CD14-positive monocyte (primary cell): Measurements from ENCODE around the gene MAP6. TPM values are rescaled to one million over a fixed set of nuclear protein-coding genes. Genes with fewer than 3 reads are reported as not detected.
A peak's percentile ranks its signal among the peaks of the same experiment; 100 is the strongest.

Experiments
- DNase-seq, 3 donors: peaks; one replicate each; pipeline ENCODE4 v3.0.0-alpha.2; 2011 to 2022
- H2AFZ ChIP-seq: 2 replicates; pipeline ENCODE4 v1.6.0; 2012; ENCODE audit warnings: mild to moderate bottlenecking, low read depth, low read length, inconsistent platforms; ENCODE audit not compliant: insufficient read depth, poor library complexity, severe bottlenecking
- H3K27ac ChIP-seq, 2 donors: 1 replicate in 1 of 2; 2 replicates in 1 of 2; pipeline ENCODE4 v1.5.1; 2012 to 2013; ENCODE audit warnings: low read length in 2 of 2, control low read depth in 1 of 2, inconsistent platforms in 1 of 2, low read depth in 1 of 2, mild to moderate bottlenecking in 1 of 2
- H3K27me3 ChIP-seq, 2 donors: one replicate each; pipeline versions ENCODE4 v1.6.0 to v1.6.1; 2011 to 2013; ENCODE audit warnings: low read length in 2 of 2; ENCODE audit not compliant: control insufficient read depth in 2 of 2, insufficient read depth in 2 of 2
- H3K36me3 ChIP-seq, 2 donors: replicated peaks in 1 of 2; 1 replicate in 1 of 2; 2 replicates in 1 of 2; pipeline versions ENCODE4 v1.5.1 to v1.6.1; 2012 to 2013; ENCODE audit warnings: low read length in 2 of 2, control low read depth in 1 of 2, inconsistent platforms in 1 of 2, mild to moderate bottlenecking in 1 of 2; ENCODE audit not compliant: insufficient read depth in 2 of 2, control insufficient read depth in 1 of 2
- H3K4me1 ChIP-seq, 2 donors: 1 replicate in 1 of 2; 2 replicates in 1 of 2; pipeline versions ENCODE4 v1.5.1 to v1.6.1; 2012 to 2013; ENCODE audit warnings: low read length in 2 of 2, control low read depth in 1 of 2, inconsistent platforms in 1 of 2, mild to moderate bottlenecking in 1 of 2, moderate library complexity in 1 of 2; ENCODE audit not compliant: insufficient read depth in 2 of 2, control insufficient read depth in 1 of 2
- H3K4me2 ChIP-seq: replicated peaks from 2 replicates; pipeline ENCODE3; 2012; ENCODE audit warnings: low read length, moderate library complexity, mild to moderate bottlenecking; ENCODE audit not compliant: poor library complexity, severe bottlenecking; ENCODE audit errors: extremely low read depth
- H3K4me3 ChIP-seq, 3 experiments: fragments of 200-600 bp in 1 of 3; sonication (generic) in 1 of 3; replicated peaks in 1 of 3; 1 replicate in 2 of 3; 2 replicates in 1 of 3; pipeline ENCODE4 v1.5.1; 2011 to 2013; ENCODE audit warnings: low read length in 3 of 3, mild to moderate bottlenecking in 3 of 3, control low read depth in 2 of 3, low read depth in 2 of 3, inconsistent platforms in 1 of 3, moderate library complexity in 1 of 3
- H3K79me2 ChIP-seq: 2 replicates; pipeline ENCODE4 v1.6.0; 2012; ENCODE audit warnings: mild to moderate bottlenecking, control low read depth, inconsistent platforms, low read length, moderate library complexity; ENCODE audit not compliant: insufficient read depth
- H3K9ac ChIP-seq: 2 replicates; pipeline ENCODE4 v1.6.0; 2017; ENCODE audit warnings: low read length, mild to moderate bottlenecking; ENCODE audit not compliant: insufficient read depth, poor library complexity, severe bottlenecking
- H3K9me3 ChIP-seq, 2 donors: replicated peaks in 1 of 2; 1 replicate in 1 of 2; 2 replicates in 1 of 2; pipeline versions ENCODE4 v1.5.1 to v1.6.1; 2012 to 2013; ENCODE audit warnings: low read length in 2 of 2, control low read depth in 1 of 2; ENCODE audit not compliant: control insufficient read depth in 1 of 2, insufficient read depth in 1 of 2
- H4K20me1 ChIP-seq: 2 replicates; pipeline ENCODE4 v1.6.0; 2012; ENCODE audit warnings: mild to moderate bottlenecking, low read length, control low read depth, moderate library complexity; ENCODE audit not compliant: insufficient read depth
- H3K27ac Mint-ChIP-seq, 7 donors: one replicate each; pipeline ENCODE4 v1.8.0; 2020; ENCODE audit warnings: mild to moderate bottlenecking in 7 of 7, mixed read lengths in 7 of 7, moderate library complexity in 6 of 7, inconsistent platforms in 2 of 7
- H3K27me3 Mint-ChIP-seq, 3 donors: one replicate each; pipeline ENCODE4 v1.8.0; 2021 to 2022; ENCODE audit warnings: low read depth in 3 of 3, mild to moderate bottlenecking in 3 of 3, mixed read lengths in 3 of 3, moderate library complexity in 3 of 3, inconsistent platforms in 1 of 3
- H3K36me3 Mint-ChIP-seq, 2 donors: one replicate each; pipeline ENCODE4 v1.8.0; 2020; ENCODE audit warnings: mixed read lengths in 2 of 2, inconsistent platforms in 1 of 2, mild to moderate bottlenecking in 1 of 2
- H3K4me1 Mint-ChIP-seq: one replicate; pipeline ENCODE4 v1.8.0; 2020; ENCODE audit warnings: mild to moderate bottlenecking, mixed read lengths
- H3K4me3 Mint-ChIP-seq, 2 donors: one replicate each; pipeline ENCODE4 v1.8.0; 2020; ENCODE audit warnings: mild to moderate bottlenecking in 2 of 2, mixed read lengths in 2 of 2, moderate library complexity in 1 of 2
- H3K9me3 Mint-ChIP-seq, 7 donors: one replicate each; pipeline ENCODE4 v1.8.0; 2020 to 2022; ENCODE audit warnings: mixed read lengths in 7 of 7, mild to moderate bottlenecking in 6 of 7, moderate library complexity in 6 of 7, inconsistent platforms in 2 of 7
- WGBS: methylation state at CpG from one replicate; pipeline ENCODE4 v1.1.5; 2013; ENCODE audit warnings: missing lambda C conversion rate; ENCODE audit not compliant: insufficient coverage; 5-methylcytosine and 5-hydroxymethylcytosine counted together
- intact Hi-C, 2 donors: fragments of 100-400 bp; cut with micrococcal nuclease; formaldehyde crosslinking; loops; one replicate each; pipeline versions ENCODE4 v1.15.0 to v1.15.1; 2023
- polyA plus RNA-seq, 3 donors: library from polyadenylated mRNA; depleted of rRNA in 1 of 3; unstranded in 2 of 3; stranded (reverse) in 1 of 3; fragments of 300-500 nt in 2 of 3; fragments of >200 nt in 1 of 3; fragmentation: Illumina TruSeq in 2 of 3; gene quantifications; 1 replicate in 2 of 3; 2 replicates in 1 of 3; pipeline ENCODE4 v1.2.3, GENCODE V29; 2012 to 2021
- TF ChIP-seq, protein P1 (sequence below): fragments of 200-600 bp; IDR thresholded peaks from one replicate; pipeline ENCODE4 v1.8.0; 2022; ENCODE audit warnings: antibody characterized with exemption, mild to moderate bottlenecking

The MAP6 gene
- polyA plus RNA-seq, 3 donors = not detected

- Histone ChIP-seq H4K20me1 (no peaks in the 10 kb centered on the region), H3K27me3 (peaks cover 38 to 54% of the 10 kb centered on the region in 2 donors), H3K79me2 (no peaks in the 10 kb centered on the region), H3K36me3 (no peaks in the 10 kb centered on the region), H3K9me3 (peaks cover 11 to 21% of the 10 kb centered on the region in 2 donors), H3K9ac (no peak overlapping the region), H3K27ac (no peak overlapping the region), H2AFZ (no peak overlapping the region), H3K4me2 (no peak overlapping the region), H3K4me3 (no peak overlapping the region), H3K4me1 (peaks cover under 1 to 1% of the 10 kb centered on the region in 2 donors)
- Mint-ChIP-seq H3K36me3 (no peaks in the 10 kb centered on the region), H3K4me3 (peak overlapping the region in 1 of 2 donors; percentile 44), H3K27me3 (peaks cover 52 to 69% (median 56%) of the 10 kb centered on the region in 3 donors), H3K4me1 (peaks cover under 1% of the 10 kb centered on the region), H3K9me3 (peaks cover 4 to 29% (median 19%) of the 10 kb centered on the region in 7 donors), H3K27ac (no peak overlapping the region)
- DNase-seq = peak in 2 of 3 donors; percentile 2 to 56
- WGBS = 100% methylated on average over 1 of the region's 4 CpGs
- TF ChIP-seq, protein P1, sequence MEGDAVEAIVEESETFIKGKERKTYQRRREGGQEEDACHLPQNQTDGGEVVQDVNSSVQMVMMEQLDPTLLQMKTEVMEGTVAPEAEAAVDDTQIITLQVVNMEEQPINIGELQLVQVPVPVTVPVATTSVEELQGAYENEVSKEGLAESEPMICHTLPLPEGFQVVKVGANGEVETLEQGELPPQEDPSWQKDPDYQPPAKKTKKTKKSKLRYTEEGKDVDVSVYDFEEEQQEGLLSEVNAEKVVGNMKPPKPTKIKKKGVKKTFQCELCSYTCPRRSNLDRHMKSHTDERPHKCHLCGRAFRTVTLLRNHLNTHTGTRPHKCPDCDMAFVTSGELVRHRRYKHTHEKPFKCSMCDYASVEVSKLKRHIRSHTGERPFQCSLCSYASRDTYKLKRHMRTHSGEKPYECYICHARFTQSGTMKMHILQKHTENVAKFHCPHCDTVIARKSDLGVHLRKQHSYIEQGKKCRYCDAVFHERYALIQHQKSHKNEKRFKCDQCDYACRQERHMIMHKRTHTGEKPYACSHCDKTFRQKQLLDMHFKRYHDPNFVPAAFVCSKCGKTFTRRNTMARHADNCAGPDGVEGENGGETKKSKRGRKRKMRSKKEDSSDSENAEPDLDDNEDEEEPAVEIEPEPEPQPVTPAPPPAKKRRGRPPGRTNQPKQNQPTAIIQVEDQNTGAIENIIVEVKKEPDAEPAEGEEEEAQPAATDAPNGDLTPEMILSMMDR = no peak
- intact Hi-C loops = no loop called here
Observed at GRCh38 chr11:75673977-75674582, 5.2 kb upstream of the MAP6 start.

GRCh38 chr11:75667831-75668450, 897 bp downstream of the MAP6 start:
- TF ChIP-seq, protein P1 = no peak
- peaks cover 14% of the 10 kb centered on the region for H3K4me1 Mint-ChIP-seq
- Histone ChIP-seq H3K27me3 (peaks cover 87 to 88% of the 10 kb centered on the region in 2 donors), H4K20me1 (no peaks in the 10 kb centered on the region), H3K79me2 (no peaks in the 10 kb centered on the region), H3K4me2 (peak overlapping the region; percentile 62), H3K36me3 (no peaks in the 10 kb centered on the region), H3K4me3 (peak overlapping the region in 1 of 3 experiments; percentile 51), H3K9ac (peak overlapping the region; percentile 31), H3K9me3 (peaks cover 0 to 25% of the 10 kb centered on the region in 2 donors), H2AFZ (peak overlapping the region; percentile 63), H3K27ac (no peak overlapping the region), H3K4me1 (peaks cover 13 to 21% of the 10 kb centered on the region in 2 donors)
- intact Hi-C loops = no loop called here
- H3K4me3 Mint-ChIP-seq = peak overlapping the region; percentile 73 to 91
- peak overlapping the region in 1 of 7 donors; percentile 59 for H3K27ac Mint-ChIP-seq
- H3K9me3 Mint-ChIP-seq = peaks cover 4 to 30% (median 15%) of the 10 kb centered on the region in 7 donors
- DNase-seq = peak in 1 of 3 donors; percentile 3
- H3K36me3 Mint-ChIP-seq = peaks cover 0 to 7% of the 10 kb centered on the region in 2 donors
- peaks cover 75 to 90% (median 78%) of the 10 kb centered on the region in 3 donors for H3K27me3 Mint-ChIP-seq
- under 1% methylated on average over 73 of the region's 73 CpGs for WGBS
